ENCODE results near the gene NME2.

NME2 gene

GRCh38 chr17:51214920-51215319, 48.7 kb downstream of the NME2 start:
- no peak for DNase-seq

- DNase-seq: no peak
Measured at GRCh38 chr17:51217946-51218345, 51.7 kb downstream of the NME2 start.

GRCh38 chr17:51221322-51221721, 55.1 kb downstream of the NME2 start:
- no peak for DNase-seq

All from GF-D8 (cell line).